Liver (tissue), 9 donors: ENCODE data around the gene TNPO3. TPM values are rescaled to one million over a fixed set of nuclear protein-coding genes. Genes with fewer than 3 reads are reported as not detected.
"Not testable (repeated sequence)": the region's sequence is repeated elsewhere in the genome, so short reads cannot be mapped to it uniquely, and the experiment has no call there.

Experiments used
- DNase-seq: peaks from one replicate; pipeline ENCODE4 v3.0.0-alpha.2; 2017; ENCODE audit warnings: low spot score
- H3K27ac ChIP-seq, 2 donors: one replicate each; pipeline ENCODE4 v1.7.0; 2013; ENCODE audit warnings: inconsistent platforms in 2 of 2, low read length in 2 of 2, control low read depth in 1 of 2, low read depth in 1 of 2, mild to moderate bottlenecking in 1 of 2
- H3K27me3 ChIP-seq, 4 donors: one replicate each; pipeline versions ENCODE4 v1.6.1 to v1.7.0; 2013; ENCODE audit warnings: low read length in 3 of 4, inconsistent platforms in 1 of 4, mild to moderate bottlenecking in 1 of 4, moderate library complexity in 1 of 4; ENCODE audit not compliant: control insufficient read depth in 4 of 4, insufficient read depth in 4 of 4
- H3K36me3 ChIP-seq, 4 donors: one replicate each; pipeline versions ENCODE4 v1.6.1 to v1.7.0; 2013; ENCODE audit warnings: low read length in 3 of 4, mild to moderate bottlenecking in 3 of 4, low read depth in 1 of 4, moderate library complexity in 1 of 4; ENCODE audit not compliant: control insufficient read depth in 4 of 4, insufficient read depth in 3 of 4
- H3K4me1 ChIP-seq, 4 donors: one replicate each; pipeline versions ENCODE4 v1.6.1 to v1.7.0; 2013; ENCODE audit warnings: low read length in 3 of 4, mild to moderate bottlenecking in 3 of 4, moderate library complexity in 1 of 4; ENCODE audit not compliant: control insufficient read depth in 4 of 4, insufficient read depth in 4 of 4
- H3K4me3 ChIP-seq, 3 donors: one replicate each; pipeline versions ENCODE4 v1.6.1 to v1.7.0; 2013; ENCODE audit warnings: low read length in 3 of 3, control low read depth in 1 of 3, low read depth in 1 of 3, mild to moderate bottlenecking in 1 of 3
- H3K9ac ChIP-seq, 2 donors: one replicate each; pipeline ENCODE4 v1.7.0; 2013; ENCODE audit warnings: low read length in 2 of 2, mild to moderate bottlenecking in 2 of 2, moderate library complexity in 2 of 2, control low read depth in 1 of 2, low read depth in 1 of 2
- H3K9me3 ChIP-seq, 4 donors: one replicate each; pipeline versions ENCODE4 v1.6.1 to v1.7.0; 2013; ENCODE audit warnings: low read length in 3 of 4; ENCODE audit not compliant: control insufficient read depth in 4 of 4
- EGR1 ChIP-seq, 2 donors: IDR thresholded peaks; 2 replicates each; pipeline ENCODE4 v1.6.1; 2016 to 2018; ENCODE audit warnings: antibody characterized with exemption in 2 of 2, low read depth in 2 of 2
- GABPA ChIP-seq, 2 donors: IDR thresholded peaks in 1 of 2; conservative IDR thresholded peaks in 1 of 2; 2 replicates each; pipeline ENCODE4 v1.6.1; 2016; ENCODE audit warnings: antibody characterized with exemption in 2 of 2, mild to moderate bottlenecking in 1 of 2, moderate library complexity in 1 of 2
- HNF4A ChIP-seq, 2 donors: conservative IDR thresholded peaks; 2 replicates each; pipeline ENCODE4 v1.6.1; 2016; ENCODE audit warnings: antibody characterized with exemption in 2 of 2, mild to moderate bottlenecking in 2 of 2
- HNF4G ChIP-seq: IDR thresholded peaks from 2 replicates; pipeline ENCODE4 v1.6.1; 2016; ENCODE audit warnings: antibody characterized with exemption
- JUND ChIP-seq, 2 donors: IDR thresholded peaks; 2 replicates each; pipeline ENCODE4 v1.6.1; 2016; ENCODE audit warnings: antibody characterized with exemption in 2 of 2
- RXRA ChIP-seq, 2 donors: IDR thresholded peaks; 2 replicates each; pipeline ENCODE4 v1.6.1; 2017 to 2018; ENCODE audit warnings: antibody characterized with exemption in 2 of 2, mild to moderate bottlenecking in 1 of 2
- SP1 ChIP-seq: IDR thresholded peaks from 2 replicates; pipeline ENCODE4 v1.6.1; 2018; ENCODE audit warnings: antibody characterized with exemption, mild to moderate bottlenecking
- TAF1 ChIP-seq: conservative IDR thresholded peaks from 2 replicates; pipeline ENCODE4 v1.6.1; 2016; ENCODE audit warnings: antibody characterized with exemption, mild to moderate bottlenecking
- WGBS: extraction: QIAGEN DNeasy Blood & Tissue Kit; methylation state at CpG from one replicate; pipeline ENCODE4 v1.1.7; 2013; 5-methylcytosine and 5-hydroxymethylcytosine counted together
- polyA plus RNA-seq, 2 donors: library from polyadenylated mRNA; stranded (reverse) in 1 of 2; unstranded in 1 of 2; fragments of 200-250 nt in 1 of 2; fragments of >200 nt in 1 of 2; fragmentation: Nextera tagmentation in 1 of 2; extraction: Ambion mirVana in 1 of 2; gene quantifications; one replicate each; pipeline versions ENCODE4 v1.2.1 to v1.2.3, GENCODE V29; 2013 to 2015
- total RNA-seq, 2 donors: library from RNA; depleted of rRNA; stranded (reverse); fragments of >200 nt; gene quantifications; one replicate each; pipeline ENCODE4 v1.2.3, GENCODE V29; 2014
- TF ChIP-seq, protein P1 (sequence below): IDR thresholded peaks from 2 replicates; pipeline ENCODE4 v1.6.1; 2016; ENCODE audit warnings: antibody characterized with exemption
- TF ChIP-seq, protein P2 (sequence below): fragments of 150-350 bp; IDR thresholded peaks from 2 replicates; pipeline ENCODE4 v1.5.1; 2017; ENCODE audit warnings: improper control_type of control experiment, low read depth, low read length; ENCODE audit not compliant: missing input control
- TF ChIP-seq, protein P3 (sequence below): IDR thresholded peaks from 2 replicates; pipeline ENCODE4 v1.6.1; 2016; ENCODE audit warnings: antibody characterized with exemption, mild to moderate bottlenecking
- donor health status: healthy.
- donor health status: healthy.
- donor health status: healthy.
- donor health status: healthy.
- donor health status: healthy.

TNPO3 gene
- total and polyA plus RNA-seq, 4 donors = 9.2 to 38.9 (median 20.0) TPM

DNA sequence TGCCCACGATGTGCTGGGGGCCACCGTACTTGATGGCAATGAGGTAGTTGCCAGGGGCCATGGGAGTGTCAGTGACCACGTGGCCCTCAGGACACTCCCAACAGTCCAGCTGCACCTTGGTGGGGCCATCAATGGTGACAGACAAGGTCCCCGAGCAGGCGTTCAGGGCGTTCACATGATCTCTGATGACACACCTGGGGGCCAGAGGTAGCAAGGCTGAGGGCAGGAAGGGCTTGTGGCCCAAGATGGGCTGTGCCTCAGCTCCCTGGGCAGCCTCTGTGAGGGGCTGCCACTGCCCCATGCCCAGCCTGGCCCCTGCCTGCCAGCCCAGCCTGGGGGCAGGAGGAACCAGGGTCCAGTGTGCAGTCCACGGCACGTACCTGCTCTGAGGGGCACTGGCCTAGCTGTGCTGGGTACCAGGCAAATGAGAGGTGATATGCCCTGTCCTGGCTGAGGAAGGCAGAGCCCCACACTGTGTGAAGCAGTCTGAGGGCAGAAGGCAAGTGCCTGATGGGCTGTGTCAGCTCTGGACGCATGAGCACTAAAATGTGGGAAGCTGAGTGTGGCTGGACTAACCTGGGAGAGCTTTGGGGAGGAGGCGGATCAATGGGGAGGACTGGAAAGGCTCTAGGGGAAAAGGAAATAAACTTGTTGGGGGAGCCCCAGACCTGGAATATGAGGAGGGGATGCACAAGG is 140.9 kb downstream of the TNPO3 start:
- no peak overlapping the region for H3K27ac ChIP-seq
- no peaks in the 10 kb centered on the region for H3K36me3 ChIP-seq
- peaks cover 0 to 2% (median 0%) of the 10 kb centered on the region in 4 donors for H3K27me3 ChIP-seq
- no peak overlapping the region for H3K4me3 ChIP-seq
- no peaks in the 10 kb centered on the region for H3K9me3 ChIP-seq
- peaks cover 4 to 17% (median 6%) of the 10 kb centered on the region in 4 donors for H3K4me1 ChIP-seq
- H3K9ac ChIP-seq = no peak overlapping the region
- TF ChIP-seq HNF4A (conservative IDR thresholded peaks at IDR 0.05) (no peak), RXRA (IDR thresholded peaks at IDR 0.05) (no peak)
- TF ChIP-seq, protein P1, sequence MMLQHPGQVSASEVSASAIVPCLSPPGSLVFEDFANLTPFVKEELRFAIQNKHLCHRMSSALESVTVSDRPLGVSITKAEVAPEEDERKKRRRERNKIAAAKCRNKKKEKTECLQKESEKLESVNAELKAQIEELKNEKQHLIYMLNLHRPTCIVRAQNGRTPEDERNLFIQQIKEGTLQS = no peak
- TF ChIP-seq, protein P2, sequence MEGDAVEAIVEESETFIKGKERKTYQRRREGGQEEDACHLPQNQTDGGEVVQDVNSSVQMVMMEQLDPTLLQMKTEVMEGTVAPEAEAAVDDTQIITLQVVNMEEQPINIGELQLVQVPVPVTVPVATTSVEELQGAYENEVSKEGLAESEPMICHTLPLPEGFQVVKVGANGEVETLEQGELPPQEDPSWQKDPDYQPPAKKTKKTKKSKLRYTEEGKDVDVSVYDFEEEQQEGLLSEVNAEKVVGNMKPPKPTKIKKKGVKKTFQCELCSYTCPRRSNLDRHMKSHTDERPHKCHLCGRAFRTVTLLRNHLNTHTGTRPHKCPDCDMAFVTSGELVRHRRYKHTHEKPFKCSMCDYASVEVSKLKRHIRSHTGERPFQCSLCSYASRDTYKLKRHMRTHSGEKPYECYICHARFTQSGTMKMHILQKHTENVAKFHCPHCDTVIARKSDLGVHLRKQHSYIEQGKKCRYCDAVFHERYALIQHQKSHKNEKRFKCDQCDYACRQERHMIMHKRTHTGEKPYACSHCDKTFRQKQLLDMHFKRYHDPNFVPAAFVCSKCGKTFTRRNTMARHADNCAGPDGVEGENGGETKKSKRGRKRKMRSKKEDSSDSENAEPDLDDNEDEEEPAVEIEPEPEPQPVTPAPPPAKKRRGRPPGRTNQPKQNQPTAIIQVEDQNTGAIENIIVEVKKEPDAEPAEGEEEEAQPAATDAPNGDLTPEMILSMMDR = no peak
- no peak for DNase-seq
- WGBS = 84% methylated on average over 10 of the region's 10 CpGs

DNA sequence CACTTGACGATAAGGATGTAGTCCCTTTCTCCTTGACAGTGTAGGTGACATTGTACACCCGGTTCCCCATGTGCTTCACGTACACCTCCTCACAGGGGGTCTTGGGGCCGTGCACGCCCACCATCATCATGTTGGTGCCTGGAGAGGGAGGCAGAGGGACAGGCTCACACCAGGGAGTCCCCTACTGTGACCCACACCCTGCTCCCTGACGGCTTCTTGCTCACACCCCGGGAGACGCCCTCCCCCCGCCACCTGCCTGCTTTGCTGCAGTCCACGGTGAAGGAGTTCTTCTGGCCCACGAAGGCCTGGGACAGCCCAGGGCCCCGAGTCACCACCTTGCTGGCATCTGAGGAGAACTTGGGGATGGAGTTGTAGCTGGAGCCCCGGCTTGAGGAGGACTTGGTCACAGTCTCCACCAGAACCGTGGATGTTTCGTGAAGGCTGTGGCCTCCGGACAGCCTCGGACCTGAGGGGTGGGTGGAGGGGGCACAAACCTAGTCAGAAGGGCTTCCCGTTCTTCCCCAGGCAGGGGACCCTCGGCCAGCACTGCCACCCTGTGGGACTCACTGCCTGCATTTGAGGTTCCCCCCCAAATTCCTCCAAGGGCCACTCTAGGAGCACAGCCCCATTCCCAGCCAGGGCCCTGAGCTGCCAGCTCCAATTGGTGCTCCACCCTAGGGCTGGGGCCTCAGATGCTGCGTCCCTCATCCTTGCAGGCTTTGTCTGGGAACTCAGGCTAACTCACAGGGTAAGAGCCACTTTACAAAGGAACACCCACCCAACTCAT is 142.0 kb downstream of the TNPO3 start:
- H3K27ac ChIP-seq, H3K36me3 ChIP-seq, DNase-seq, H3K9me3 ChIP-seq, H3K4me3 ChIP-seq, H3K9ac ChIP-seq, H3K27me3 ChIP-seq: not testable (repeated sequence)
- H3K4me1 ChIP-seq = peaks cover 4 to 17% (median 6%) of the 10 kb centered on the region in 4 donors
- 89% methylated on average over 11 of the region's 20 CpGs for WGBS

GRCh38 chr7:128912281-128912680 is 142.6 kb downstream of the TNPO3 start:
- peaks cover 0 to 2% (median 0%) of the 10 kb centered on the region in 4 donors for H3K27me3 ChIP-seq

GRCh38 chr7:128911423-128912031 is 143.4 kb downstream of the TNPO3 start:
- no peak for DNase-seq
- Histone ChIP-seq H3K36me3 (no peaks in the 10 kb centered on the region), H3K9me3 (no peaks in the 10 kb centered on the region), H3K27me3 (peaks cover 0 to 2% (median 0%) of the 10 kb centered on the region in 4 donors), H3K27ac (no peak overlapping the region), H3K4me3 (no peak overlapping the region), H3K9ac (no peak overlapping the region), H3K4me1 (peaks cover 4 to 17% (median 6%) of the 10 kb centered on the region in 4 donors)
- WGBS = 77% methylated on average over 8 of the region's 8 CpGs
- no peak for TF ChIP-seq HNF4A (conservative IDR thresholded peaks at IDR 0.05)
- TF ChIP-seq GABPA (IDR thresholded peaks at IDR 0.05 in 1 of 2, conservative IDR thresholded peaks at IDR 0.05 in 1 of 2) = no peak
- TF ChIP-seq SP1 = no peak
- TF ChIP-seq, protein P2 = no peak
- TF ChIP-seq, protein P3, sequence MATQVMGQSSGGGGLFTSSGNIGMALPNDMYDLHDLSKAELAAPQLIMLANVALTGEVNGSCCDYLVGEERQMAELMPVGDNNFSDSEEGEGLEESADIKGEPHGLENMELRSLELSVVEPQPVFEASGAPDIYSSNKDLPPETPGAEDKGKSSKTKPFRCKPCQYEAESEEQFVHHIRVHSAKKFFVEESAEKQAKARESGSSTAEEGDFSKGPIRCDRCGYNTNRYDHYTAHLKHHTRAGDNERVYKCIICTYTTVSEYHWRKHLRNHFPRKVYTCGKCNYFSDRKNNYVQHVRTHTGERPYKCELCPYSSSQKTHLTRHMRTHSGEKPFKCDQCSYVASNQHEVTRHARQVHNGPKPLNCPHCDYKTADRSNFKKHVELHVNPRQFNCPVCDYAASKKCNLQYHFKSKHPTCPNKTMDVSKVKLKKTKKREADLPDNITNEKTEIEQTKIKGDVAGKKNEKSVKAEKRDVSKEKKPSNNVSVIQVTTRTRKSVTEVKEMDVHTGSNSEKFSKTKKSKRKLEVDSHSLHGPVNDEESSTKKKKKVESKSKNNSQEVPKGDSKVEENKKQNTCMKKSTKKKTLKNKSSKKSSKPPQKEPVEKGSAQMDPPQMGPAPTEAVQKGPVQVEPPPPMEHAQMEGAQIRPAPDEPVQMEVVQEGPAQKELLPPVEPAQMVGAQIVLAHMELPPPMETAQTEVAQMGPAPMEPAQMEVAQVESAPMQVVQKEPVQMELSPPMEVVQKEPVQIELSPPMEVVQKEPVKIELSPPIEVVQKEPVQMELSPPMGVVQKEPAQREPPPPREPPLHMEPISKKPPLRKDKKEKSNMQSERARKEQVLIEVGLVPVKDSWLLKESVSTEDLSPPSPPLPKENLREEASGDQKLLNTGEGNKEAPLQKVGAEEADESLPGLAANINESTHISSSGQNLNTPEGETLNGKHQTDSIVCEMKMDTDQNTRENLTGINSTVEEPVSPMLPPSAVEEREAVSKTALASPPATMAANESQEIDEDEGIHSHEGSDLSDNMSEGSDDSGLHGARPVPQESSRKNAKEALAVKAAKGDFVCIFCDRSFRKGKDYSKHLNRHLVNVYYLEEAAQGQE = no peak
- TF ChIP-seq EGR1 (IDR thresholded peaks at IDR 0.05; ENCODE audit: low read depth in 2 of 2) = no peak
- no peak for TF ChIP-seq HNF4G

More at GRCh38 chr7:128912281-128912680, 142.6 kb downstream of the TNPO3 start:
- WGBS = 89% methylated on average over 3 of the region's 3 CpGs
- no peak overlapping the region for H3K9ac ChIP-seq
- H3K9me3 ChIP-seq = no peaks in the 10 kb centered on the region
- no peak for DNase-seq
- no peaks in the 10 kb centered on the region for H3K36me3 ChIP-seq
- H3K27ac ChIP-seq = no peak overlapping the region
- H3K4me1 ChIP-seq = peaks cover 4 to 17% (median 6%) of the 10 kb centered on the region in 4 donors
- TF ChIP-seq, protein P1 = no peak
- no peak for TF ChIP-seq RXRA (IDR thresholded peaks at IDR 0.05)
- no peak for TF ChIP-seq JUND (IDR thresholded peaks at IDR 0.05)
- no peak for TF ChIP-seq TAF1
- no peak overlapping the region for H3K4me3 ChIP-seq
